GM19324 (cell line): ENCODE measurements around the gene CTSC.
"Not testable (repeated sequence)": the region's sequence is repeated elsewhere in the genome, so short reads cannot be mapped to it uniquely, and the experiment has no call there.

Experiments
- ATAC-seq: cut with Tn5 transposase; IDR thresholded peaks from one replicate; pipeline ENCODE4 v1.9.1; 2021; ENCODE audit warnings: mild to moderate bottlenecking, moderate library complexity; ENCODE audit not compliant: unreplicated experiment, low FRiP score

Gene CTSC

GRCh38 chr11:88322881-88323280 is 14.7 kb downstream of the CTSC start:
- ATAC-seq, result not testable (repeated sequence)

DNA sequence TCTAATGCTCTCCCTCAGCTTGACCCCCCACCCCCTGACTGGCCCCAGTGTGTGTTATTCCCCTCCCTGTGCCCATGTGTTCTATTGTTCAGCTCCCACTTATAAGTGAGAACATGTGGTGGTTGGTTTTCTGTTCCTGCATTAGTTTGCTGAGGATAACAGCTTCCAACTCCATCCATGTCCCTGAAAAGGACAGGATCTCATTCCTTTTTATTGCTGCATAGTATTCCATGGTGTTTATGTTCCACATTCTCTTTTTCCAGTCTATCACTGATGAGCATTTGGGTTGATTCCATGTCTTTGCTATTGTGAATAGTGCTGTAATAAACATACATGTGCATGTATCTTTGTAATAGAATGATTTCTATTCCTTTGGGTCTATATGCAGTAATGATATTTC is 16.1 kb downstream of the CTSC start:
- not testable (repeated sequence) for ATAC-seq

DNA sequence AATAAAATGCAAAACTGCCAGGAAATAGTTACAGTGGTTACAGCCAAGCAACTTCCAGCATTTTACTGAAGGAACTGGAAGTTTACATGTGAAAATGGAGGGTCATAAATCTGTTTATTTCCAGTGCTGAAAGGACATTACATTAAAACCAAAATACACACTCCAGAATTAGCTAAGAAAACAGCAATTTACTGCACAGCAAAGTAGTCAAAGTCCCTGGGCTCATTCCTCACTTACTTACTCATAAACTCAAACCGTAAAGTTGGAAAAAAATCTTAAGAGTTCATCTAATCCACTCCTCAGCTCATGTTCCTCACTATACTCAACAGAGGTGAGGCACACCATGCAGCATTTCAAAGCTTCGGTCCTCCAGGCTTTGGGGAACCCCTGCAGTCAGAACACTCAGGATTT is 17.4 kb downstream of the CTSC start:
- ATAC-seq, result no peak

GRCh38 chr11:88318017-88318416 is 19.5 kb downstream of the CTSC start:
- no peak for ATAC-seq

GRCh38 chr11:88317536-88317935 is 20.0 kb downstream of the CTSC start:
- ATAC-seq, result no peak

DNA sequence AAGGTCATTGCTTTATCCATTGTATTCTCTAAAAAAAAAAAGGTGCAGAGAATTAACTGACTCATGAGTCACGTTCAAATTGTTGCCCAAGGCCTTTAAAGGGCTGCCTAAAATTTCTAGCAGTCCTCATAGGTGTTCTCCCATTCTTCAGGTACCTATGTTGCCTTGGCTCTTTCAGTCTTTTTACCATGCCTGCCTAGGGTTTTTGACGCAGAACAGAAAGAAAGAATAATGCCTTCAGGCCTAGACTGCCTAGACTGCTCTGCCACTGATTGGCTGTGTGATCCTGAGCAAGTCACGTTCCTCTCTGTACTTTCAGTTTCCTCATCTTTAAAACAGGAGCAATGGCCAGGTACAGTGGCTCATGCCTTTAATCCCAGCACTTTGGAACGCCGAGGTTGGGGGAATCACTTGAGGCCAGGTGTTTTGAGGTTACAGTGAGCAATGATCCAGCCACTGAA is 21.5 kb downstream of the CTSC start:
- no peak for ATAC-seq

GRCh38 chr11:88315015-88315414 is 22.5 kb downstream of the CTSC start:
- ATAC-seq, result no peak

DNA sequence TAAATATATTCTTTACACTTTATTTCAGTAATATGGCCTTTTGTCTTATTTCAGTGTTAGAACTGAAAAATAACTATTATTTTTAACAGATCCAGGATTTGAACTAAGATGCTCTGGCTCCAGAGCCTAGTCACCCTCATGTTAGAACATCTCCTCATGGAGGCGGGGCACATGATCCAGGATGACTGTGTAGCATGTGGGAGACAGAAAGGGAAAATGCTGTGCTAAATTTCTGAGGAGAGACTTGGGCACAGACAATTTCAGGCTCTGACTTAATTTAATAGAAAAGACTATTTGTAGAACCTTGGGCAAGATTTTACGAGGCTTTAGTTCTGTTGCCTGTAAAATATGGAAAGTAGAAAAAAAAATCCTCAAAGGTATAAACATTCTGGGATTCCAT is 24.1 kb downstream of the CTSC start:
- no peak for ATAC-seq

DNA sequence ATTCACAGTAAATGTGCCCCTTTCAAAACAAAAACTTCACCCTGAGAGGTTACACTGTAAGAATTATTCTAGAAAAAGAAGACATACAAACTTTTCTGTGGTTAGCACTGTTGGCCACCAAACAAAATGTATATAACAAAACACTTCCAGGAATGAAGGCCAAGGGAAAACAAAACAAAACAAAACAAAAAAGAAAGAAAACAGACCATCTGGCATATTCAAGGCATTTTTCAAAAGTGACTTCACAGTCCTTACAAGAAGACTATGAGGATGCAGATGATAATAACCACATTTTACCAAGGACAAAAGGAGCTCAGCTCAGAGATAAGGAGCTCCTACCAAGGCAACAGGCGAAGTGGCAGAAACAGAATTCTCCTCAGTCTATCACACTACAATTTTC is 24.9 kb downstream of the CTSC start:
- ATAC-seq, result no peak

GRCh38 chr11:88310246-88310645 is 27.3 kb downstream of the CTSC start:
- ATAC-seq, result no peak

- no peak for ATAC-seq
Measured at GRCh38 chr11:88308576-88308975, 29.0 kb downstream of the CTSC start.

GRCh38 chr11:88307749-88308425 is 29.6 kb downstream of the CTSC start:
- ATAC-seq, result peak; percentile 46

DNA sequence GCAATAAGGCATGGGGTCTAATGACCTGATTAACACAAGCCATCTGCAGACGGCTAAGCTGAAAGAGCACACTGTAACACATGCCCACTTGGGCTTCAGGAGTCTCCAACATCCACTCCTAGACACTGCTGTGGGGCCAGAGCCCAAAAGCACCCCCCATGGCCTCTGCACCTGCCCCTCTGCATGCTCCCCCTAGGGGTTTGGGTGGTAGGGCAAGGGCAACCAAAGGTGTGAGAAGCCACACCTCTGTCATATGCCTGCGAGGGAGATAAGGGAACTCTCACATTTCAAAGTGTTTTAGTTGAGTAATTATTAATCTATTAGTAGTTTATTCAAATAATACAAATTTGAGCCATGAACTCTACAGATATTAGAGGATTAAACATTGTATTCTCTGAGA is 30.8 kb downstream of the CTSC start:
- no peak for ATAC-seq

- ATAC-seq, result no peak
Measured at GRCh38 chr11:88305430-88305829, 32.1 kb downstream of the CTSC start.

- no peak for ATAC-seq
Measured at GRCh38 chr11:88304352-88304751, 33.2 kb downstream of the CTSC start.

DNA sequence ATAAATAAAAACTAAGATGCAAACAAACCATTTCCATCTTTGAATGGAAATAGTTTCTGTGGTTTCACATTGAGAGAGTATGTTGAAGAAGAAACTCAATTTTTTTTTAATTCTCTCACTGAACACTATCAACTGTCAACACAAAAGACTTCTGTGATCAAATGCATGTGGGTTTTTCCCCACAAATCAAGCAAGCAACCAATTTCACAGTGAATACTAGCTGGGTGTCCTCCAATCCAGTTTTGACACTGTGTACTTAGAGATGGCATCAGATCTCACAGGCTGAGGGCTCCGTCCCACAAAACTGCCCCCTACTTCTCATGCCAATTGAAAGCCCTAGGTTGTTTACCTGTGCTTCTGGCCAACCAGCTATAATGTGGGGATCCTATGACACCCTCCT is 34.5 kb downstream of the CTSC start:
- ATAC-seq, result no peak

- ATAC-seq, result peak; percentile 59
Measured at GRCh38 chr11:88301488-88302140, 35.9 kb downstream of the CTSC start.

DNA sequence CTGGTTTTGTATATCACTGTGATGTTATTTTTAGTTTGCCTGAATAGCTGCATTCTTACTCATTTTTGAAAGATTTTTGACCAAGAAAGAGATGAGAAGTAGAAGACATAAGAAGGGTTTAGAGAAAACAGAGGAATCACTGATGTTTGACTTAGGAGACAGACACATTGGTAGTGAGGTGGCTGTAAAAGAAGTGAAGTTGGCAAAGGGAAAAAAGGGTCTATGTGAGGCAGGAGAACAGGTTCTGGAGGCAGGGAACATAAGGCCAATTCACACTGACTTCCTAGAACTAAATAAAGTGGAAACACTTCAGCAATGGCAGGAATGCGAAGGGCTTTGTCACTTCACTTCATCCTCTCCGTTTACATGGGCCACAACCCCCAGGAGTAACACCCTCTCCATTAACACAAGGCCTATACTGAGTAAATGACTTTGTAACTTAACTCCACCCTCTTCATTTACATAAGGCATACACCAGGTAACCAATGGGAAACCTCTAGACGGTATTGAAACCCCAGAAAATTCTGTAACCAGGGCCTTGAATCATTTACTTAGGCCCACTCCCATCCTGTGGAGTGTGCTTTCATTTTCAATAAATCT is 36.5 kb downstream of the CTSC start:
- ATAC-seq, result peak; percentile 84

GRCh38 chr11:88297863-88298262 is 39.7 kb downstream of the CTSC start:
- ATAC-seq, result no peak

- ATAC-seq, result no peak
Measured at GRCh38 chr11:88297421-88297820, 40.1 kb downstream of the CTSC start.

GRCh38 chr11:88295028-88295427 is 42.5 kb downstream of the CTSC start:
- ATAC-seq, result no peak

- no peak for ATAC-seq
Measured at GRCh38 chr11:88293931-88294330, 43.6 kb downstream of the CTSC start.
